BE2C (cell line): ENCODE measurements around the gene UBD.
A peak's percentile ranks its signal among the peaks of the same experiment; 100 is the strongest.

ENCODE experiments used
- DNase-seq: peaks from one replicate; pipeline ENCODE4 v3.0.0-alpha.2; 2020
- H3K27me3 ChIP-seq: fragments of 250-450 bp; sonication (Bioruptor Pico); 2 replicates; pipeline ENCODE4 v1.5.1; 2020; ENCODE audit warnings: mild to moderate bottlenecking
- H3K36me3 ChIP-seq: fragments of 250-450 bp; sonication (Bioruptor Pico); 2 replicates; pipeline ENCODE4 v1.5.1; 2020; ENCODE audit warnings: mild to moderate bottlenecking
- H3K4me1 ChIP-seq: fragments of 250-450 bp; sonication (Bioruptor Pico); 2 replicates; pipeline ENCODE4 v1.5.1; 2020
- H3K4me3 ChIP-seq: 2 replicates; pipeline ENCODE4 v1.5.1; 2011; ENCODE audit warnings: low read depth, low read length
- H3K9me3 ChIP-seq: fragments of 250-450 bp; sonication (Bioruptor Pico); 2 replicates; pipeline ENCODE4 v1.5.1; 2020
- TF ChIP-seq, protein P1 (sequence below): IDR thresholded peaks from 2 replicates; pipeline ENCODE4 v1.5.1; 2012; ENCODE audit warnings: mild to moderate bottlenecking, low read depth, low read length

UBD gene

DNA sequence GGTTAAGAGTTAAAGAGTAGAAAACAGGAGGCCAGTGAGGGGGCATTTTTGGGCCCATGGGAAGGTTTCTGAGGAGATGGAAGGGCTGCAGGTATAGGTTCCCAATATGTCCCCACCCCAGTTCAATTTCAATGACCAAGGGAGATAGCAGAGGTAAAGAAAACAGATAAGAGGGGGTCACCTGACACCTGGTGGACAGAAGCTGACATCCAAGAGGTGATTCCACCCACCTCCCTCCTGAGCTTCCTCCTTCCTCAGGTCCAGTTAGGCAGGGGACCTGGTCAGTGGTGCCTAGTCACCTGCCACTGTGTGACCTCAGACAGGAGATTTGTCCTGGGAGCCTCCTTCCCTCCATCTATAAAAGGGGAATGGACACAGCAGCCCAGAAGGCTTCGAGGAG lies 42.3 kb downstream of the UBD start:
- no peaks in the 10 kb centered on the region for H3K27me3 ChIP-seq
- H3K4me3 ChIP-seq, result no peak overlapping the region
- no peaks in the 10 kb centered on the region for H3K36me3 ChIP-seq
- no peaks in the 10 kb centered on the region for H3K9me3 ChIP-seq
- no peak for DNase-seq
- TF ChIP-seq, protein P1, sequence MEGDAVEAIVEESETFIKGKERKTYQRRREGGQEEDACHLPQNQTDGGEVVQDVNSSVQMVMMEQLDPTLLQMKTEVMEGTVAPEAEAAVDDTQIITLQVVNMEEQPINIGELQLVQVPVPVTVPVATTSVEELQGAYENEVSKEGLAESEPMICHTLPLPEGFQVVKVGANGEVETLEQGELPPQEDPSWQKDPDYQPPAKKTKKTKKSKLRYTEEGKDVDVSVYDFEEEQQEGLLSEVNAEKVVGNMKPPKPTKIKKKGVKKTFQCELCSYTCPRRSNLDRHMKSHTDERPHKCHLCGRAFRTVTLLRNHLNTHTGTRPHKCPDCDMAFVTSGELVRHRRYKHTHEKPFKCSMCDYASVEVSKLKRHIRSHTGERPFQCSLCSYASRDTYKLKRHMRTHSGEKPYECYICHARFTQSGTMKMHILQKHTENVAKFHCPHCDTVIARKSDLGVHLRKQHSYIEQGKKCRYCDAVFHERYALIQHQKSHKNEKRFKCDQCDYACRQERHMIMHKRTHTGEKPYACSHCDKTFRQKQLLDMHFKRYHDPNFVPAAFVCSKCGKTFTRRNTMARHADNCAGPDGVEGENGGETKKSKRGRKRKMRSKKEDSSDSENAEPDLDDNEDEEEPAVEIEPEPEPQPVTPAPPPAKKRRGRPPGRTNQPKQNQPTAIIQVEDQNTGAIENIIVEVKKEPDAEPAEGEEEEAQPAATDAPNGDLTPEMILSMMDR, result no peak
- no peaks in the 10 kb centered on the region for H3K4me1 ChIP-seq

DNA sequence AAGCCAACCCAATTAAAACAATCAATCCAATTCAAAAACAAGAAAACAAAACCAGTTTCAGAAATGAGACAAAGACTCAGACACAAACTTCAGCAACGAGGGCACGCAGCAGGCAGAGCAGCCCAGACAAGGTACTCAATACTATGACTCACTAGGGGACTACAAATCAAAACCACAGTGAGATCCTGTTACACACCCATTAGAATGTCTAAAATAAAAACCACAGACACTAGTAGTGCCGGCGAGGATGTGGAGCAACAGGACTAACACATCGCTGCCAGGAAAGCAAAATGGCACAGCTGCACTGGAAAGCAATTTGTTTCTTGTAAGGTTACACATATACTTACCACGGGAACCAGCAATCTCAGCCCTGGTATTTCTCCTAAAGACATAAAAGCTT lies 43.4 kb downstream of the UBD start:
- TF ChIP-seq, protein P1, result no peak
- Histone ChIP-seq H3K4me3 (no peak overlapping the region), H3K36me3 (no peaks in the 10 kb centered on the region), H3K9me3 (no peaks in the 10 kb centered on the region), H3K27me3 (no peaks in the 10 kb centered on the region), H3K4me1 (no peaks in the 10 kb centered on the region)
- no peak for DNase-seq

- TF ChIP-seq, protein P1, result no peak
- DNase-seq, result no peak
- H3K4me1 ChIP-seq, result no peaks in the 10 kb centered on the region
- H3K9me3 ChIP-seq, result no peaks in the 10 kb centered on the region
- no peaks in the 10 kb centered on the region for H3K36me3 ChIP-seq
- no peak overlapping the region for H3K4me3 ChIP-seq
- no peaks in the 10 kb centered on the region for H3K27me3 ChIP-seq
Observed at GRCh38 chr6:29510746-29511300, 48.7 kb downstream of the UBD start.

DNA sequence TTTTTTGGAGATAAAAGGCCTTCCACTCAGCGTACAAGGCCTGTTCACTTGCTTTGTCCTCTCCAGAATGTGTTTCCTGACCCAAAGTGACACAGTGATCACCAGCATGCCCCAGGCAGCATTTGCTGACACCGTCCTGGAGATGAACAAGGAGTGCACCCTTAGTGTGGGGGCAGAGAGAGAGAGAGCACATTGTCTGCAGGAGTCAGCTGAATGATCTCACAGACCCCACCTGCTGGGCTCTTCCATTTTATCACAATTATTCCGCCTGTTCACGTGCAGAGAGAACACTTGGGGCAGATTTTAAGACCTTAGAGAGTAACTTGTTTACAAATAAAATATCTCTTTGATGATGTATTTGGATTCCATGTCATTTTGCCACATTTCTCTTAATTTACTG lies 49.3 kb downstream of the UBD start:
- H3K9me3 ChIP-seq, result no peaks in the 10 kb centered on the region
- no peaks in the 10 kb centered on the region for H3K36me3 ChIP-seq
- H3K27me3 ChIP-seq, result no peaks in the 10 kb centered on the region
- no peak overlapping the region for H3K4me3 ChIP-seq
- TF ChIP-seq, protein P1, result peak; percentile 30
- H3K4me1 ChIP-seq, result no peaks in the 10 kb centered on the region
- DNase-seq, result no peak

DNA sequence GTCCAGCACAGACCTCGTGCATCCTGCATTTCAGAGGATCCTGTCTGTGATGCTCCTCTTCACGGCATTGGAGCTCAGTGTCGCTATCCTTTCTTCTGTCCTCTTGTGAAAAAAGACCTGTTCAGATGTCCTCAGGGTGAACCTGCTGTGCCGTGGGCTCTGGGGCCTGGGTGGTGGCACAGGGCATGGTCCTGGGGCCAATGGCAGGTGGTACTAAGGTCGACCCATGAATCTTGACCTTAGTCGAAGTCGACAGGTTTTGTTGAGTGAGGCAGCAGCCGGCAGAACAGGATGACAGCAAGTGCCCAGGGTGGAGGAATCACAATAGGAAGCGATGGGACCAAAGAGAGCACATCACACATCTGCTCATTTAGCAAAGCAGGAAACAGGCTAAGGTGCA lies 49.8 kb downstream of the UBD start:
- no peak overlapping the region for H3K4me3 ChIP-seq
- DNase-seq, result no peak
- no peaks in the 10 kb centered on the region for H3K4me1 ChIP-seq
- H3K27me3 ChIP-seq, result no peaks in the 10 kb centered on the region
- no peaks in the 10 kb centered on the region for H3K9me3 ChIP-seq
- no peaks in the 10 kb centered on the region for H3K36me3 ChIP-seq
- TF ChIP-seq, protein P1, result no peak

DNA sequence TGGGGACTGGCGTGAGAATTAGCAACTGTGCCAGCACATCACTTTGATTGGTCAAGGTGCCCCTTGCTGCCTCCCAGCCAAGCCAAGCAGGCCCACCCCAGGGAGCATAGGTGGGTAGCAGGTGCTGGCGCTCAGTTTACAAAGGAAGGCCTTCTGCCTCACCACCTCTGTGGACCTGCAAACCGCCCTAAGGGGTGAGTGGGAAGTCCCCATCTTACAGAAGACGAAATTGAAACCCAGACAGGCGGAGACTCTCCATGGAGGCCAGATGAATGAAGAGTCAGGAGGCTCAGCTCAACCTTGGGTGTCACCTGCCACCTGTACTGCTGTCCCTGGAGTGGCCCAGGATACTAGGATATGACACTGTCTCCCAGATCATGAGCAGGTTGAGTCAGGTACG lies 50.3 kb downstream of the UBD start:
- Histone ChIP-seq H3K4me3 (no peak overlapping the region), H3K9me3 (no peaks in the 10 kb centered on the region), H3K36me3 (no peaks in the 10 kb centered on the region), H3K4me1 (no peaks in the 10 kb centered on the region), H3K27me3 (no peaks in the 10 kb centered on the region)
- DNase-seq, result no peak
- TF ChIP-seq, protein P1, result no peak
